Hepatocyte (in vitro differentiated cells): ENCODE measurements around the gene DPH1. TPM values are rescaled to one million over a fixed set of nuclear protein-coding genes. Genes with fewer than 3 reads are reported as not detected.

ENCODE experiments used
- DNase-seq: peaks from one replicate; pipeline ENCODE4 v3.0.0-alpha.2; 2016; ENCODE audit warnings: low spot score
- H2AFZ ChIP-seq: fragments of 200-600 bp; sonication (generic); 2 replicates; pipeline ENCODE4 v1.6.0; 2016; ENCODE audit warnings: antibody characterized with exemption, mild to moderate bottlenecking
- H3K27ac ChIP-seq: fragments of 200-600 bp; sonication (generic); 2 replicates; pipeline ENCODE4 v1.5.1; 2016; ENCODE audit warnings: mild to moderate bottlenecking
- H3K27me3 ChIP-seq: fragments of 200-600 bp; sonication (generic); 2 replicates; pipeline ENCODE4 v1.6.1; 2016
- H3K36me3 ChIP-seq: fragments of 200-600 bp; sonication (generic); replicated peaks from 2 replicates; pipeline ENCODE4 v1.5.1; 2016; ENCODE audit warnings: low read depth; ENCODE audit not compliant: insufficient read depth
- H3K4me1 ChIP-seq: fragments of 200-600 bp; sonication (generic); 2 replicates; pipeline ENCODE4 v1.5.1; 2016; ENCODE audit warnings: mild to moderate bottlenecking, moderate library complexity; ENCODE audit not compliant: insufficient read depth
- H3K4me2 ChIP-seq: fragments of 200-600 bp; sonication (generic); 2 replicates; pipeline ENCODE4 v1.6.0; 2016
- H3K4me3 ChIP-seq: fragments of 200-600 bp; sonication (generic); 2 replicates; pipeline ENCODE4 v1.5.1; 2016; ENCODE audit warnings: mild to moderate bottlenecking
- H3K79me2 ChIP-seq: fragments of 200-600 bp; sonication (generic); 2 replicates; pipeline ENCODE4 v1.6.0; 2017; ENCODE audit warnings: mild to moderate bottlenecking
- H3K9me2 ChIP-seq: fragments of 200-600 bp; sonication (generic); replicated peaks from 2 replicates; pipeline ENCODE4 v1.6.0; 2017; ENCODE audit warnings: mild to moderate bottlenecking; ENCODE audit not compliant: insufficient read depth
- H3K9me3 ChIP-seq: fragments of 200-600 bp; sonication (generic); 2 replicates; pipeline ENCODE4 v1.5.1; 2016; ENCODE audit warnings: low read depth, mild to moderate bottlenecking
- H4K20me1 ChIP-seq: fragments of 200-600 bp; sonication (generic); 2 replicates; pipeline ENCODE4 v1.6.0; 2016; ENCODE audit warnings: mild to moderate bottlenecking; ENCODE audit not compliant: insufficient read depth, poor library complexity, severe bottlenecking
- CTCF ChIP-seq: fragments of 200-600 bp; sonication (generic); IDR thresholded peaks from 2 replicates; pipeline ENCODE4 v1.5.1; 2016; ENCODE audit warnings: antibody characterized with exemption, mild to moderate bottlenecking; ENCODE audit not compliant: poor library complexity
- EZH2 ChIP-seq: fragments of 200-600 bp; sonication (generic); IDR thresholded peaks from 2 replicates; pipeline ENCODE4 v1.6.1; 2016; ENCODE audit warnings: antibody characterized with exemption, mild to moderate bottlenecking, borderline replicate concordance
- EZH2phosphoT487 ChIP-seq: fragments of 200-600 bp; sonication (generic); IDR thresholded peaks from one replicate; pipeline ENCODE4 v1.6.1; 2018; ENCODE audit warnings: antibody characterized with exemption, mild to moderate bottlenecking, low read depth, moderate library complexity; ENCODE audit not compliant: unreplicated experiment, severe bottlenecking
- WGBS: methylation state at CpG from one replicate; pipeline ENCODE4 v1.1.6; 2016; ENCODE audit warnings: low lambda C conversion rate; ENCODE audit errors: missing lambda C conversion rate; 5-methylcytosine and 5-hydroxymethylcytosine counted together
- polyA plus RNA-seq: library from polyadenylated mRNA; unstranded; fragments of >200 nt; fragmentation: Nextera tagmentation; extraction: Ambion mirVana; gene quantifications from 2 replicates; pipeline ENCODE4 v1.2.1, GENCODE V29; 2016
- total RNA-seq: library from RNA; depleted of rRNA; stranded (reverse); fragments of >200 nt; gene quantifications from 2 replicates; pipeline ENCODE4 v1.2.3, GENCODE V29; 2014

DPH1 gene
- total and polyA plus RNA-seq, 2 experiments from 2014 or later, result 27.8 to 45.2 TPM

DNA sequence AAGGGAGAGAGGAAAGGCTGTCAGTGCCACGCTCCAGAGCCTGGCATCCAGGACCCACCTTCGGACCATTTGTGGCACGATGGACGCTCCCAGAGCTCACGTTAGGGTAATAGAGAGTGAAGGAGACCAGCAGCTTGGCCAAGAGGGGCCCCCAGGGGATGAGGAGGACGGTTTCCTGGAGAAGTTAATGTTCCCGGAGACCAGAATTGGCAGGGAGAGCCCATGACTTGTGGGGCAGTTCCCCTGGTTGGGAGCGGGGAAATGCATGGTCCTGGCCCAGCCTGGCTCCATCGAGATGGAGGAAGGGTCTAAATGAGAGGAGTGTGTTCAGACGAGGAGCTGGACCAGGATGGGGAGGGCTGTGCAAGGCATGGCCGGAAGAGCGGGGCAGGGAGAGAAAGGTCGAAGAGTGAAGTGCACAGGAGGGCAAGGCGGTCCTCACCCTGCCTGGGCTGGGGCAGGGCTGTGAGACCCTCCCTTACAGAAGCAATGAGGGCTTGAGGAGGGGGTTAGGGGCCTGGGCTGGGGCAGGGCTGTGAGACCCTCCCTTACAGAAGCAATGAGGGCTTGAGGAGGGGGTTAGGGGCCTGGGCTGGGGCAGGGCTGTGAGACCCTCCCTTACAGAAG, 22.1 kb downstream of the DPH1 start:
- H3K79me2 ChIP-seq, result peaks cover 4% of the 10 kb centered on the region
- DNase-seq, result no peak
- H3K27me3 ChIP-seq, result peaks cover 40% of the 10 kb centered on the region
- no peaks in the 10 kb centered on the region for H3K9me3 ChIP-seq
- TF ChIP-seq EZH2phosphoT487 (no peak), CTCF (no peak), EZH2 (no peak)
- whole genome bisulfite sequencing, result 67% methylated on average over 14 of the region's 14 CpGs
- no peak overlapping the region for H2AFZ ChIP-seq
- peaks cover 44% of the 10 kb centered on the region for H3K4me1 ChIP-seq
- no peak overlapping the region for H3K4me2 ChIP-seq
- no peak overlapping the region for H3K27ac ChIP-seq
- no peaks in the 10 kb centered on the region for H3K36me3 ChIP-seq
- H3K9me2 ChIP-seq, result no peaks in the 10 kb centered on the region
- peaks cover 4% of the 10 kb centered on the region for H4K20me1 ChIP-seq
- H3K4me3 ChIP-seq, result no peak overlapping the region

DNA sequence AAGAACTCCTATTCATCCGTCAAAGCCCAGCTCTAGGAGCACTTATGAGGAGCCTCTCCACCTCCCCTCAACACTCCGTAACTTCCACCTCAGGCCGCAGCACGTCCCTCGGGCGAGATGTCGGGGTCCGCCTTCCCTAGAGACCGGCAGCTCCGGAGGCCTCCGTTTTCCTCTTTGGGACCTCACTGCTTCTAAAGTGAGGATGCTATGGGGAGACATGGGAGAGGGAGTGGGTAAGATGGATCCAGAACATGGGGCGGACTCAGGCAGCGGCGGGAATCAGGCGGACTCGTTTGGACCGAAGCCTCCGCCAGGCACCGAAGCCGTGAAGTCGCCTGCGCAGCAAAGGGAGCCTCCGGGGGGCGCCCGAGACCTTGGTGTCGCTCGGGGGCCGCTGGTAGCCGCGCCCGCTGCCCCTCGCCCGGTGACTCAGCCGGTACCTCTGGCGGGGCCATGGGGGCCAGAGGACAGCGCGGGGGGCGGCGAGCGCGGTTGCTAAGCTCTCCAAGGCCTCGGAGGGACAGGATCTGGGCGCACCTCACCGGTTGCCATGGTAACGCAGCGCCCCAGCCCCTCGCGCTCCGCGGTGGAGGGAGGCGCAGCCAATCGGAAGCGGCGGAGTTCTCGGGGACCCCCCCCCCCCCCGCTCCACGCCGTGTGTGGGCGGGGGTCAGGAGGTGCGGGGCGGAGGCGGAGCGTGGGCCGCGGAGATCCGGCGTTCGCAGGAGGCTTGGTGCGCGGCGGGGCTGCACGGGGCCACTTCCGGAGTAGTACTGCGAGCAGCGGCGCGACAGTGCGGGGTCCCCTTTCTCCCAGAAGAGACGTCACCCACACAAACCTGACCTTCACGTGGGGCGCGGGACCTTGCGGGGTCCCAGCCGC, 23.7 kb downstream of the DPH1 start:
- no peak overlapping the region for H2AFZ ChIP-seq

DNA sequence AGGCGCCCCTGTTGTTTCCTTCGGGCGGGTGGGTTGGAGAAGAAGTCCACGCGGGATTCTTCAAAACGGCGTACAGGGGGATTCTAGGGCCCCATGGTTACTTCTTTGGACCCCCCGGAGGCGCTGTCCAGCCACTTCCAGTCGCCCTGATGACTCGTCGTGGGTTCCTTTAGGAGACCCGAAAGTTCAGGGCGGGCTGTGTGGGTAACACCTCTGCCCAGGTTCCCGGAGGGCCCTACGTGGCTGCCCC, 24.2 kb downstream of the DPH1 start:
- 20% methylated on average over 16 of the region's 16 CpGs for WGBS
- Histone ChIP-seq H3K36me3 (no peaks in the 10 kb centered on the region), H2AFZ (no peak overlapping the region), H4K20me1 (peaks cover 4% of the 10 kb centered on the region), H3K9me2 (no peaks in the 10 kb centered on the region), H3K4me3 (peak overlapping the region; percentile 1), H3K4me1 (peaks cover 36% of the 10 kb centered on the region), H3K27me3 (peaks cover 52% of the 10 kb centered on the region), H3K79me2 (peaks cover 4% of the 10 kb centered on the region), H3K4me2 (peak overlapping the region; percentile 99), H3K27ac (peak overlapping the region; percentile 40), H3K9me3 (no peaks in the 10 kb centered on the region)
- TF ChIP-seq CTCF, result no peak
- TF ChIP-seq EZH2phosphoT487, result no peak
- no peak for TF ChIP-seq EZH2
- DNase-seq, result no peak

More for the DNA sequence above, 23.7 kb downstream of the DPH1 start:
- DNase-seq, result peak; percentile 86
- no peaks in the 10 kb centered on the region for H3K9me2 ChIP-seq
- H3K9me3 ChIP-seq, result no peaks in the 10 kb centered on the region
- no peaks in the 10 kb centered on the region for H3K36me3 ChIP-seq
- peaks cover 4% of the 10 kb centered on the region for H3K79me2 ChIP-seq
- H3K4me1 ChIP-seq, result peaks cover 42% of the 10 kb centered on the region
- H4K20me1 ChIP-seq, result peaks cover 4% of the 10 kb centered on the region
- WGBS, result 13% methylated on average over 61 of the region's 84 CpGs
- peak overlapping the region; percentile 1 for H3K4me3 ChIP-seq
- peak; percentile 56 for TF ChIP-seq CTCF
- TF ChIP-seq EZH2phosphoT487, result no peak
- TF ChIP-seq EZH2, result no peak
- H3K27ac ChIP-seq, result peak overlapping the region; percentile 40
- peaks cover 48% of the 10 kb centered on the region for H3K27me3 ChIP-seq
- peak overlapping the region; percentile 99 for H3K4me2 ChIP-seq
